ENCODE data around the gene NXN. TPM values are rescaled to one million over a fixed set of nuclear protein-coding genes. Genes with fewer than 3 reads are reported as not detected.

NXN gene
- total and polyA plus RNA-seq, 2 donors (not counting 1 experiment from before 2014, with no cell fraction given) = 0.04 to 0.17 TPM

DNA sequence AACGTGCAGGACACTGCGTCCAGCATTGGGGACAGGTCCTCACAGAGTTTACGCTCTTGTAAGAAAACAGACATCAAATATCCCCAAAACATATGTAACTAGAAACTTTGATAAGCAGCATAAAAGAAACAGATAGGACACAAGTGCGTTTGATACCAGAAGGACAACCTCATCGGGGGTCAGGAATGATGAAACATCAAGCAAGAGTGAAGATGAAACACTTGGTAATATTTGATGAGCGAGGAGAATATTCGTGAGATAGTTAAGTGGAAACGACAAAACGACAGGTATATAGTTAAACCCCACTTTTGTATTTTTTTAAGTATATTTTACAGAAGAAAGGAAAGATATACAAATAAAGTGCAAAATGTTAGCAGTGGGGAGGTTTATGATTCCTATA is 55.9 kb downstream of the NXN start:
- ChIA-PET CTCF (no interaction called here), POLR2A (no interaction called here)
- Mint-ChIP-seq H3K27me3 (peaks cover 10% of the 10 kb centered on the region), H3K9me3 (ENCODE audit: insufficient read depth) (no peaks in the 10 kb centered on the region), H3K4me1 (no peaks in the 10 kb centered on the region), H3K27ac (no peak overlapping the region), H3K4me3 (no peak overlapping the region)
- ATAC-seq (ENCODE audit: low read depth) (no peak), DNase-seq (no peak)
- Histone ChIP-seq H4K20me1 (ENCODE audit: control insufficient read depth, insufficient read depth, low read length, poor library complexity, severe bottlenecking) (no peaks in the 10 kb centered on the region), H3K4me1 (ENCODE audit: control insufficient read depth in 2 of 2, insufficient read depth in 2 of 2, low read length in 2 of 2) (no peaks in the 10 kb centered on the region), H2AFZ (ENCODE audit: insufficient read depth, low read depth, low read length, poor library complexity, severe bottlenecking) (no peak overlapping the region), H3K27me3 (replicated peaks in 1 of 4; ENCODE audit: control extremely low read depth in 1 of 4, control insufficient read depth in 3 of 4, insufficient read depth in 4 of 4, low read length in 3 of 4) (no peaks in the 10 kb centered on the region), H3K9ac (ENCODE audit: low read length) (no peak overlapping the region), H3K4me2 (replicated peaks; ENCODE audit: low read depth, low read length, poor library complexity, severe bottlenecking) (no peak overlapping the region), H3K9me3 (ENCODE audit: control extremely low read depth in 1 of 3, control insufficient read depth in 2 of 3, insufficient read depth in 1 of 3, low read length in 2 of 3) (no peaks in the 10 kb centered on the region), H3K4me3 (ENCODE audit: control extremely low read depth in 1 of 5, extremely low read depth in 1 of 5, insufficient read depth in 1 of 5, low read depth in 2 of 5, low read length in 4 of 5) (no peak overlapping the region), H3K36me3 (replicated peaks in 1 of 2; ENCODE audit: control extremely low read depth in 1 of 2, control insufficient read depth in 1 of 2, extremely low read depth in 1 of 2, insufficient read depth in 2 of 2, low read length in 1 of 2) (no peaks in the 10 kb centered on the region), H3K27ac (ENCODE audit: low read length in 2 of 2) (no peak overlapping the region), H3K79me2 (ENCODE audit: control insufficient read depth, insufficient read depth, low read length) (no peaks in the 10 kb centered on the region)
- intact Hi-C loops (cut with micrococcal nuclease) = no loop called here
- TF ChIP-seq EZH2 (IDR thresholded peaks at IDR 0.05; ENCODE audit: borderline replicate concordance, insufficient read depth, low read depth, low read length, poor library complexity, severe bottlenecking) = no peak
- TF ChIP-seq, protein P1, sequence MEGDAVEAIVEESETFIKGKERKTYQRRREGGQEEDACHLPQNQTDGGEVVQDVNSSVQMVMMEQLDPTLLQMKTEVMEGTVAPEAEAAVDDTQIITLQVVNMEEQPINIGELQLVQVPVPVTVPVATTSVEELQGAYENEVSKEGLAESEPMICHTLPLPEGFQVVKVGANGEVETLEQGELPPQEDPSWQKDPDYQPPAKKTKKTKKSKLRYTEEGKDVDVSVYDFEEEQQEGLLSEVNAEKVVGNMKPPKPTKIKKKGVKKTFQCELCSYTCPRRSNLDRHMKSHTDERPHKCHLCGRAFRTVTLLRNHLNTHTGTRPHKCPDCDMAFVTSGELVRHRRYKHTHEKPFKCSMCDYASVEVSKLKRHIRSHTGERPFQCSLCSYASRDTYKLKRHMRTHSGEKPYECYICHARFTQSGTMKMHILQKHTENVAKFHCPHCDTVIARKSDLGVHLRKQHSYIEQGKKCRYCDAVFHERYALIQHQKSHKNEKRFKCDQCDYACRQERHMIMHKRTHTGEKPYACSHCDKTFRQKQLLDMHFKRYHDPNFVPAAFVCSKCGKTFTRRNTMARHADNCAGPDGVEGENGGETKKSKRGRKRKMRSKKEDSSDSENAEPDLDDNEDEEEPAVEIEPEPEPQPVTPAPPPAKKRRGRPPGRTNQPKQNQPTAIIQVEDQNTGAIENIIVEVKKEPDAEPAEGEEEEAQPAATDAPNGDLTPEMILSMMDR (IDR thresholded peaks at IDR 0.05) = no peak
- WGBS (ENCODE audit: insufficient coverage) = 94% methylated on average over 3 of the region's 9 CpGs

DNA sequence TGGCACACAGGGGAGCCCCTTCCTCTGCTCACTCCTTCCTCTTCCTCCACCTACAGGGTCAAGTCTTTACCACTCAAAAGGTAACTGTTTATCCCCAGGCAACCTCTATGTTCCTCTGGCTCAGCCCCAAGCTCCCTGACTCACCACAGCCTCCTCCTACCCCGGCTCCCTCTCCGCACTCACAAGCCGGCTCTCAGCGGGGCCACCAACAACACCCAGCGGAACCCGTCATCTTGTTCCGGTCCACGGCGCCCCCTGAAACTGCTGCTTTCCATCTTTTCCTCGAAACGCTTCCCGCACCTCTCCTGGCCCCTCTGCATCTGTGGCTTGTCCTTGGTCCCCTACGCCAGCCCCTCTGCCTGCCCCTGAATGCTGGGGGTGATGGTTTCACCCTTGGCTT is 58.4 kb downstream of the NXN start:
- Histone ChIP-seq H3K4me3 (ENCODE audit: control extremely low read depth in 1 of 5, extremely low read depth in 1 of 5, insufficient read depth in 1 of 5, low read depth in 2 of 5, low read length in 4 of 5) (no peak overlapping the region), H3K4me2 (replicated peaks; ENCODE audit: low read depth, low read length, poor library complexity, severe bottlenecking) (no peak overlapping the region), H3K36me3 (replicated peaks in 1 of 2; ENCODE audit: control extremely low read depth in 1 of 2, control insufficient read depth in 1 of 2, extremely low read depth in 1 of 2, insufficient read depth in 2 of 2, low read length in 1 of 2) (no peaks in the 10 kb centered on the region), H3K79me2 (ENCODE audit: control insufficient read depth, insufficient read depth, low read length) (no peaks in the 10 kb centered on the region), H2AFZ (ENCODE audit: insufficient read depth, low read depth, low read length, poor library complexity, severe bottlenecking) (no peak overlapping the region), H3K27me3 (replicated peaks in 1 of 4; ENCODE audit: control extremely low read depth in 1 of 4, control insufficient read depth in 3 of 4, insufficient read depth in 4 of 4, low read length in 3 of 4) (no peaks in the 10 kb centered on the region), H3K9ac (ENCODE audit: low read length) (no peak overlapping the region), H4K20me1 (ENCODE audit: control insufficient read depth, insufficient read depth, low read length, poor library complexity, severe bottlenecking) (no peaks in the 10 kb centered on the region), H3K9me3 (ENCODE audit: control extremely low read depth in 1 of 3, control insufficient read depth in 2 of 3, insufficient read depth in 1 of 3, low read length in 2 of 3) (no peaks in the 10 kb centered on the region), H3K27ac (ENCODE audit: low read length in 2 of 2) (no peak overlapping the region), H3K4me1 (ENCODE audit: control insufficient read depth in 2 of 2, insufficient read depth in 2 of 2, low read length in 2 of 2) (no peaks in the 10 kb centered on the region)
- ATAC-seq (ENCODE audit: low read depth) = no peak
- CTCF ChIA-PET = no interaction called here
- Mint-ChIP-seq H3K9me3 (ENCODE audit: insufficient read depth) (no peaks in the 10 kb centered on the region), H3K4me3 (no peak overlapping the region), H3K27me3 (peaks cover 7% of the 10 kb centered on the region), H3K27ac (no peak overlapping the region), H3K4me1 (no peaks in the 10 kb centered on the region)
- TF ChIP-seq, protein P1 (IDR thresholded peaks at IDR 0.05) = no peak
- TF ChIP-seq EZH2 (IDR thresholded peaks at IDR 0.05; ENCODE audit: borderline replicate concordance, insufficient read depth, low read depth, low read length, poor library complexity, severe bottlenecking) = no peak
- intact Hi-C loops (cut with micrococcal nuclease) = no loop called here
- POLR2A ChIA-PET = no interaction called here
- 96% methylated on average over 12 of the region's 13 CpGs for WGBS (ENCODE audit: insufficient coverage)
- DNase-seq = no peak

All from B cell (primary cell).